ENCODE data around the gene FBLN1. TPM values are rescaled to one million over a fixed set of nuclear protein-coding genes. Genes with fewer than 3 reads are reported as not detected.

The FBLN1 gene
- total and polyA plus RNA-seq, 2 donors (not counting 3 experiments of a cell fraction or from before 2014, with no cell fraction given), result 1.2 to 4.0 TPM

- DNase-seq (ENCODE audit: low read depth, low spot score), result no peak
- H3K27me3 ChIP-seq (ENCODE audit: control insufficient read depth in 2 of 2, insufficient read depth in 2 of 2, low read length in 2 of 2), result no peaks in the 10 kb centered on the region
- H3K27ac ChIP-seq (ENCODE audit: insufficient read depth, low read depth, low read length), result no peak overlapping the region
- no peak overlapping the region for H3K4me2 ChIP-seq (ENCODE audit: insufficient read depth, low read length)
- H3K36me3 ChIP-seq (ENCODE audit: control insufficient read depth in 2 of 2, extremely low read depth in 1 of 2, insufficient read depth in 2 of 2, low read length in 2 of 2), result no peaks in the 10 kb centered on the region
- BruUV-seq (replicated peaks), result no TSS peak
- H3K4me3 ChIP-seq (replicated peaks in 1 of 3; ENCODE audit: insufficient read depth in 1 of 3, low read depth in 1 of 3, low read length in 3 of 3), result no peak overlapping the region
- dilution Hi-C loops (cut with MboI; ENCODE audit: extremely low pct_ligation_motif_present, low sequenced_read_pairs), result no loop called here
- H4K20me1 ChIP-seq (replicated peaks; ENCODE audit: control insufficient read depth, extremely low read depth, insufficient read depth, low read length), result no peaks in the 10 kb centered on the region
- no peak for FAIRE-seq
- H2AFZ ChIP-seq (ENCODE audit: low read depth, low read length), result no peak overlapping the region
- ChIA-PET POLR2A (no interaction called here), CTCF (interaction anchor here (0.6 to 0.9 kb wide), 2 partner anchors 410 to 699 kb away, joined by 3 read pairs; no protein-coding TSS in a partner anchor)
- TF ChIP-seq FOS (IDR thresholded peaks at IDR 0.05; ENCODE audit: borderline replicate concordance, insufficient read depth, low read length) (no peak), GATA2 (IDR thresholded peaks at IDR 0.05; ENCODE audit: insufficient read depth, insufficient read length, low read depth, low read length) (no peak), CTCF (IDR thresholded peaks at IDR 0.05; ENCODE audit: extremely low read depth in 1 of 2, insufficient read depth in 1 of 2, low read depth in 1 of 2, low read length in 2 of 2) (no peak), MAX (IDR thresholded peaks at IDR 0.05; ENCODE audit: insufficient read depth, insufficient read length) (no peak), MYC (IDR thresholded peaks at IDR 0.05; ENCODE audit: low read depth, low read length) (no peak)
- H3K4me1 ChIP-seq (ENCODE audit: control insufficient read depth, extremely low read depth, insufficient read depth, low read length), result peaks cover 2% of the 10 kb centered on the region
- H3K9me3 ChIP-seq (replicated peaks; ENCODE audit: control insufficient read depth, insufficient read depth, low read length), result no peaks in the 10 kb centered on the region
- intact Hi-C loops (cut with micrococcal nuclease), result no loop called here
- H3K79me2 ChIP-seq (ENCODE audit: control insufficient read depth, insufficient read depth, low read length), result no peaks in the 10 kb centered on the region
- H3K9me1 ChIP-seq (replicated peaks; ENCODE audit: control insufficient read depth, extremely low read depth, insufficient read depth, low read length), result no peaks in the 10 kb centered on the region
- H3K9ac ChIP-seq (replicated peaks; ENCODE audit: extremely low read depth, insufficient read depth, low read length), result no peak overlapping the region
Observed at GRCh38 chr22:45616432-45616831, 113.7 kb downstream of the FBLN1 start.

GRCh38 chr22:45617948-45618347 lies 115.3 kb downstream of the FBLN1 start:
- H3K36me3 ChIP-seq (ENCODE audit: control insufficient read depth in 2 of 2, extremely low read depth in 1 of 2, insufficient read depth in 2 of 2, low read length in 2 of 2), result no peaks in the 10 kb centered on the region
- DNase-seq (ENCODE audit: low read depth, low spot score), result no peak
- no peak overlapping the region for H3K4me3 ChIP-seq (replicated peaks in 1 of 3; ENCODE audit: insufficient read depth in 1 of 3, low read depth in 1 of 3, low read length in 3 of 3)
- CTCF ChIA-PET, result no interaction called here
- no peaks in the 10 kb centered on the region for H4K20me1 ChIP-seq (replicated peaks; ENCODE audit: control insufficient read depth, extremely low read depth, insufficient read depth, low read length)
- dilution Hi-C loops (cut with MboI; ENCODE audit: extremely low pct_ligation_motif_present, low sequenced_read_pairs) (no loop called here), intact Hi-C loops (cut with micrococcal nuclease) (no loop called here)
- BruUV-seq (replicated peaks), result no TSS peak
- no peaks in the 10 kb centered on the region for H3K27me3 ChIP-seq (ENCODE audit: control insufficient read depth in 2 of 2, insufficient read depth in 2 of 2, low read length in 2 of 2)
- no peak for FAIRE-seq
- H3K9me1 ChIP-seq (replicated peaks; ENCODE audit: control insufficient read depth, extremely low read depth, insufficient read depth, low read length), result no peaks in the 10 kb centered on the region
- no peak overlapping the region for H3K4me2 ChIP-seq (ENCODE audit: insufficient read depth, low read length)
- TF ChIP-seq CTCF (IDR thresholded peaks at IDR 0.05; ENCODE audit: extremely low read depth in 1 of 2, insufficient read depth in 1 of 2, low read depth in 1 of 2, low read length in 2 of 2) (no peak), MYC (IDR thresholded peaks at IDR 0.05; ENCODE audit: low read depth, low read length) (no peak), JUN (IDR thresholded peaks at IDR 0.05; ENCODE audit: borderline replicate concordance, insufficient read depth, insufficient read length, low read depth) (no peak), POLR2AphosphoS5 (IDR thresholded peaks at IDR 0.05; ENCODE audit: insufficient read depth, low read depth, low read length) (no peak), POLR2A (IDR thresholded peaks at IDR 0.05; ENCODE audit: low read depth, low read length) (no peak), FOS (IDR thresholded peaks at IDR 0.05; ENCODE audit: borderline replicate concordance, insufficient read depth, low read length) (no peak), MAX (IDR thresholded peaks at IDR 0.05; ENCODE audit: insufficient read depth, insufficient read length) (no peak), GATA2 (IDR thresholded peaks at IDR 0.05; ENCODE audit: insufficient read depth, insufficient read length, low read depth, low read length) (no peak), EZH2 (IDR thresholded peaks at IDR 0.05; ENCODE audit: borderline replicate concordance, low read depth, low read length, severe bottlenecking) (no peak)
- no peaks in the 10 kb centered on the region for H3K9me3 ChIP-seq (replicated peaks; ENCODE audit: control insufficient read depth, insufficient read depth, low read length)
- peaks cover 2% of the 10 kb centered on the region for H3K4me1 ChIP-seq (ENCODE audit: control insufficient read depth, extremely low read depth, insufficient read depth, low read length)
- no peak overlapping the region for H2AFZ ChIP-seq (ENCODE audit: low read depth, low read length)
- no peak overlapping the region for H3K27ac ChIP-seq (ENCODE audit: insufficient read depth, low read depth, low read length)
- POLR2A ChIA-PET, result no interaction called here
- no peaks in the 10 kb centered on the region for H3K79me2 ChIP-seq (ENCODE audit: control insufficient read depth, insufficient read depth, low read length)
- H3K9ac ChIP-seq (replicated peaks; ENCODE audit: extremely low read depth, insufficient read depth, low read length), result no peak overlapping the region

Data from endothelial cell of umbilical vein (primary cell).